Stimulated activated CD8-positive, alpha-beta memory T cell treated with anti-CD3 and anti-CD28 coated beads, Interleukin-4, amount 100 ng/mL, for 4 hours (primary cell): ENCODE data around the gene FGF12.

Experiments used
- DNase-seq, 2 donors: peaks; one replicate each; pipeline ENCODE4 v3.0.0-alpha.2; 2020; ENCODE audit warnings: low read depth in 2 of 2, low spot score in 1 of 2

Gene FGF12

GRCh38 chr3:192422321-192422996 lies 304.9 kb downstream of the FGF12 start:
- DNase-seq, result no peak

- DNase-seq, result no peak
These were observed 308.0 kb downstream of the FGF12 start for GRCh38 chr3:192419312-192419711.

GRCh38 chr3:192417559-192418055 lies 309.7 kb downstream of the FGF12 start:
- no peak for DNase-seq

- DNase-seq, result no peak
These were observed 310.3 kb downstream of the FGF12 start for GRCh38 chr3:192417017-192417416.

GRCh38 chr3:192413461-192413860 lies 313.9 kb downstream of the FGF12 start:
- DNase-seq, result no peak

GRCh38 chr3:192410684-192410960 lies 316.7 kb downstream of the FGF12 start:
- DNase-seq, result no peak

- DNase-seq, result no peak
These were observed 317.3 kb downstream of the FGF12 start for GRCh38 chr3:192409838-192410683.

- no peak for DNase-seq
These were observed 318.0 kb downstream of the FGF12 start for GRCh38 chr3:192409201-192409837.

GRCh38 chr3:192408647-192409200 lies 318.6 kb downstream of the FGF12 start:
- no peak for DNase-seq

GRCh38 chr3:192408007-192408646 lies 319.2 kb downstream of the FGF12 start:
- DNase-seq, result no peak

- DNase-seq, result no peak
These were observed 327.6 kb downstream of the FGF12 start for GRCh38 chr3:192399767-192400166.

- DNase-seq, result no peak
These were observed 330.3 kb downstream of the FGF12 start for GRCh38 chr3:192397012-192397411.

- no peak for DNase-seq
These were observed 331.8 kb downstream of the FGF12 start for GRCh38 chr3:192395506-192395905.

- no peak for DNase-seq
These were observed 334.4 kb downstream of the FGF12 start for GRCh38 chr3:192392986-192393385.

- DNase-seq, result no peak
These were observed 344.5 kb downstream of the FGF12 start for GRCh38 chr3:192382861-192383260.

GRCh38 chr3:192373586-192373985 lies 353.8 kb downstream of the FGF12 start:
- no peak for DNase-seq

- DNase-seq, result no peak
These were observed 354.3 kb downstream of the FGF12 start for GRCh38 chr3:192373032-192373431.

GRCh38 chr3:192372616-192373015 lies 354.7 kb downstream of the FGF12 start:
- DNase-seq, result no peak

- no peak for DNase-seq
These were observed 355.4 kb downstream of the FGF12 start for GRCh38 chr3:192371870-192372400.

GRCh38 chr3:192367616-192368015 lies 359.7 kb downstream of the FGF12 start:
- DNase-seq, result no peak

- no peak for DNase-seq
These were observed 360.4 kb downstream of the FGF12 start for GRCh38 chr3:192366916-192367315.
